Erythroblast (primary cell): ENCODE results near the gene PRLR.

Experiments
- GATA1 ChIP-seq: IDR thresholded peaks from 2 replicates; pipeline ENCODE4 v1.6.1; 2011; ENCODE audit warnings: low read depth, mild to moderate bottlenecking, control low read depth, low read length, moderate library complexity
- POLR2A ChIP-seq: IDR thresholded peaks from 2 replicates; pipeline ENCODE4 v1.6.1; 2011; ENCODE audit warnings: mild to moderate bottlenecking, low read length

- TF ChIP-seq POLR2A (no peak), GATA1 (no peak)
Measured at GRCh38 chr5:35047785-35048404, 182.4 kb downstream of the PRLR start, which contains the start of gene AGXT2.
